Cardiac muscle cell (in vitro differentiated cells and primary cell): ENCODE results near the gene TOR1A. TPM values are rescaled to one million over a fixed set of nuclear protein-coding genes. Genes with fewer than 3 reads are reported as not detected.

Experiments used
- DNase-seq, 2 donors: peaks; one replicate each; pipeline versions ENCODE4 v3.0.0 to v3.0.0-alpha.2; 2010 to 2017; ENCODE audit warnings: low read depth in 1 of 2, low spot score in 1 of 2
- H3K27ac ChIP-seq: fragments of 200-600 bp; sonication (generic); 2 replicates; pipeline ENCODE4 v1.5.1; 2016
- H3K27me3 ChIP-seq: fragments of 200-600 bp; sonication (generic); 2 replicates; pipeline ENCODE4 v1.6.0; 2016; ENCODE audit warnings: control low read depth
- H3K36me3 ChIP-seq: fragments of 200-600 bp; sonication (generic); 2 replicates; pipeline ENCODE4 v1.5.1; 2016; ENCODE audit warnings: control low read depth
- H3K4me1 ChIP-seq: fragments of 200-600 bp; sonication (generic); 2 replicates; pipeline ENCODE4 v1.8.1; 2017; ENCODE audit warnings: low read depth, mild to moderate bottlenecking, mixed run types
- H3K4me3 ChIP-seq: fragments of 200-600 bp; sonication (generic); 2 replicates; pipeline ENCODE4 v1.5.1; 2016; ENCODE audit warnings: mild to moderate bottlenecking
- H3K9me3 ChIP-seq: fragments of 200-600 bp; sonication (generic); 2 replicates; pipeline ENCODE4 v1.5.1; 2017; ENCODE audit warnings: low read depth, mild to moderate bottlenecking, control low read depth
- CTCF ChIP-seq: IDR thresholded peaks from 2 replicates; pipeline ENCODE4 v1.5.1; 2012; ENCODE audit warnings: low read depth, mild to moderate bottlenecking, low read length
- polyA plus RNA-seq: library from polyadenylated mRNA; unstranded; fragments of >200 nt; fragmentation: Nextera tagmentation; extraction: Ambion mirVana; gene quantifications from 2 replicates; pipeline ENCODE4 v1.2.1, GENCODE V29; 2016
- total RNA-seq: library from RNA; depleted of rRNA; stranded (reverse); fragments of >200 nt; gene quantifications from 2 replicates; pipeline ENCODE4 v1.2.3, GENCODE V29; 2016

The TOR1A gene
- total and polyA plus RNA-seq, 2 experiments from 2014 or later: 28.2 to 35.2 TPM

- H3K9me3 ChIP-seq: no peaks in the 10 kb centered on the region
- TF ChIP-seq CTCF: no peak
- no peaks in the 10 kb centered on the region for H3K4me1 ChIP-seq
- H3K36me3 ChIP-seq: no peaks in the 10 kb centered on the region
- no peak overlapping the region for H3K4me3 ChIP-seq
- DNase-seq: peak in 1 of 2 donors; percentile 53
- peaks cover 4% of the 10 kb centered on the region for H3K27me3 ChIP-seq
- H3K27ac ChIP-seq: no peak overlapping the region
Measured at GRCh38 chr9:129781981-129782380, 42.0 kb downstream of the TOR1A start.

- no peak overlapping the region for H3K4me3 ChIP-seq
- no peak overlapping the region for H3K27ac ChIP-seq
- TF ChIP-seq CTCF: no peak
- H3K27me3 ChIP-seq: no peaks in the 10 kb centered on the region
- no peaks in the 10 kb centered on the region for H3K9me3 ChIP-seq
- H3K36me3 ChIP-seq: no peaks in the 10 kb centered on the region
- DNase-seq: no peak
- no peaks in the 10 kb centered on the region for H3K4me1 ChIP-seq
Measured at GRCh38 chr9:129781131-129781530, 42.8 kb downstream of the TOR1A start.

- no peak for TF ChIP-seq CTCF
Measured at GRCh38 chr9:129779560-129780190, 44.3 kb downstream of the TOR1A start.

GRCh38 chr9:129778469-129778868 lies 45.5 kb downstream of the TOR1A start:
- Histone ChIP-seq H3K4me3 (no peak overlapping the region), H3K27me3 (no peaks in the 10 kb centered on the region), H3K36me3 (no peaks in the 10 kb centered on the region), H3K27ac (no peak overlapping the region), H3K9me3 (no peaks in the 10 kb centered on the region), H3K4me1 (no peaks in the 10 kb centered on the region)
- DNase-seq: no peak
- no peak for TF ChIP-seq CTCF

More at GRCh38 chr9:129779560-129780190, 44.3 kb downstream of the TOR1A start:
- Histone ChIP-seq H3K27ac (no peak overlapping the region), H3K4me1 (no peaks in the 10 kb centered on the region), H3K36me3 (no peaks in the 10 kb centered on the region), H3K9me3 (no peaks in the 10 kb centered on the region), H3K4me3 (no peak overlapping the region), H3K27me3 (no peaks in the 10 kb centered on the region)
- DNase-seq: no peak

- Histone ChIP-seq H3K4me1 (no peaks in the 10 kb centered on the region), H3K9me3 (no peaks in the 10 kb centered on the region), H3K36me3 (no peaks in the 10 kb centered on the region), H3K27ac (no peak overlapping the region), H3K4me3 (no peak overlapping the region), H3K27me3 (no peaks in the 10 kb centered on the region)
- no peak for DNase-seq
- no peak for TF ChIP-seq CTCF
Measured at GRCh38 chr9:129777769-129778130, 46.2 kb downstream of the TOR1A start.
